CD4-positive, alpha-beta T cell treated with Interferon gamma for 1 hour (primary cell): ENCODE data around the gene C3orf85.

Experiments used
- DNase-seq: peaks from one replicate; pipeline ENCODE4 v3.0.0-alpha.2; 2020

Gene C3orf85

GRCh38 chr3:109154979-109155378 lies 18.5 kb downstream of the C3orf85 start:
- DNase-seq, result no peak

GRCh38 chr3:109155828-109156227 lies 19.3 kb downstream of the C3orf85 start:
- no peak for DNase-seq

- DNase-seq, result no peak
These were observed 25.1 kb downstream of the C3orf85 start for GRCh38 chr3:109161487-109162123.

GRCh38 chr3:109165905-109166304 lies 29.4 kb downstream of the C3orf85 start:
- no peak for DNase-seq

GRCh38 chr3:109171479-109171878 lies 35.0 kb downstream of the C3orf85 start:
- no peak for DNase-seq

- DNase-seq, result no peak
These were observed 38.9 kb downstream of the C3orf85 start for GRCh38 chr3:109175411-109175810.

GRCh38 chr3:109176726-109177125 lies 40.2 kb downstream of the C3orf85 start:
- no peak for DNase-seq

GRCh38 chr3:109177908-109178307 lies 41.4 kb downstream of the C3orf85 start:
- no peak for DNase-seq

- DNase-seq, result no peak
These were observed 42.2 kb downstream of the C3orf85 start for GRCh38 chr3:109178708-109179107.

GRCh38 chr3:109184726-109185125 lies 48.2 kb downstream of the C3orf85 start:
- DNase-seq, result no peak

- no peak for DNase-seq
These were observed 50.9 kb downstream of the C3orf85 start for GRCh38 chr3:109187390-109187789.

GRCh38 chr3:109188741-109189140 lies 52.2 kb downstream of the C3orf85 start:
- DNase-seq, result no peak

- no peak for DNase-seq
These were observed 54.9 kb downstream of the C3orf85 start for GRCh38 chr3:109191421-109191820.

- no peak for DNase-seq
These were observed 59.3 kb downstream of the C3orf85 start for GRCh38 chr3:109195815-109196214.
